GM04503 (cell line): Measurements from ENCODE around the gene CACNA1S.

ENCODE experiments used
- DNase-seq: peaks from one replicate; pipeline ENCODE4 v3.0.0-alpha.2; 2012; ENCODE audit warnings: low read depth

The CACNA1S gene

GRCh38 chr1:201011616-201012015 lies 100.6 kb downstream of the CACNA1S start:
- no peak for DNase-seq

GRCh38 chr1:201009962-201010645 lies 102.1 kb downstream of the CACNA1S start:
- no peak for DNase-seq

GRCh38 chr1:201008666-201009360 lies 103.4 kb downstream of the CACNA1S start:
- no peak for DNase-seq

- no peak for DNase-seq
Observed at GRCh38 chr1:201007481-201007880, 104.7 kb downstream of the CACNA1S start.

GRCh38 chr1:201006450-201006849 lies 105.8 kb downstream of the CACNA1S start:
- no peak for DNase-seq

GRCh38 chr1:201004732-201005131 lies 107.5 kb downstream of the CACNA1S start:
- DNase-seq, result no peak

- no peak for DNase-seq
Observed at GRCh38 chr1:201004154-201004553, 108.1 kb downstream of the CACNA1S start.

- no peak for DNase-seq
Observed at GRCh38 chr1:201002510-201002909, 109.7 kb downstream of the CACNA1S start.

- no peak for DNase-seq
Observed at GRCh38 chr1:201001962-201002361, 110.3 kb downstream of the CACNA1S start.

- no peak for DNase-seq
Observed at GRCh38 chr1:201000391-201000790, 111.8 kb downstream of the CACNA1S start.

GRCh38 chr1:200999667-201000066 lies 112.6 kb downstream of the CACNA1S start:
- DNase-seq, result no peak

GRCh38 chr1:200998323-200998722 lies 113.9 kb downstream of the CACNA1S start:
- no peak for DNase-seq

GRCh38 chr1:200992382-200993048 lies 119.7 kb downstream of the CACNA1S start:
- no peak for DNase-seq

- DNase-seq, result no peak
Observed at GRCh38 chr1:200991097-200991614, 121.1 kb downstream of the CACNA1S start.

- no peak for DNase-seq
Observed at GRCh38 chr1:200990114-200990513, 122.1 kb downstream of the CACNA1S start.
